K562 (cell line): ENCODE data around the gene MME. TPM values are rescaled to one million over a fixed set of nuclear protein-coding genes. Genes with fewer than 3 reads are reported as not detected.

Experiments used
- ATAC-seq: fragments of 200-7000 bp; cut with Tn5 transposase; 3 replicates; pipeline ENCODE4 v1.9.1; 2020; ENCODE audit warnings: moderate library complexity
- BruUV-seq: library from RNA; stranded (reverse); fragments of 400-500 nt; replicated peaks from 2 replicates; lab custom pipeline; 2021; lab: Mats Ljungman, UMichigan
- CTCF ChIA-PET: fragments of 300-600 bp; formaldehyde crosslinking; extraction: SDS; loops from one replicate; lab custom pipeline; 2021; ENCODE audit warnings: low intra/inter-chr PET ratio; lab: Yijun Ruan, JAX
- POLR2A ChIA-PET: fragments of 300-600, 350-650 bp; sonication (Branson Sonifier 250); formaldehyde crosslinking; extraction: SDS; loops from one replicate; lab custom pipeline; 2021; ENCODE audit warnings: antibody characterized with exemption, inconsistent platforms; lab: Yijun Ruan, JAX
- DNase-seq, 4 experiments: peaks; one replicate each; pipeline versions ENCODE4 v3.0.0 to v3.0.0-alpha.2; 2011 to 2018; ENCODE audit warnings: low spot score in 3 of 4, mixed read lengths in 3 of 4; ENCODE audit errors: extremely low read depth in 1 of 4
- FAIRE-seq: peaks from 2 replicates; lab custom pipeline; 2011; peaks lifted over from hg19 to GRCh38; lab: Jason Lieb, UNC
- H2AFZ ChIP-seq: 2 replicates; pipeline ENCODE4 v1.6.0; 2011; ENCODE audit warnings: low read depth, low read length, control low read depth, inconsistent platforms
- H3K27ac ChIP-seq: fragments of 200-600 bp; 3 replicates; pipeline ENCODE4 v1.8.0; 2011; ENCODE audit warnings: low read depth, mild to moderate bottlenecking, control low read depth, inconsistent platforms, low read length, moderate library complexity, mixed read lengths; ENCODE audit errors: extremely low read depth
- H3K27me3 ChIP-seq, 2 experiments: fragments of 300-600 bp in 1 of 2; 2 replicates in 1 of 2; 3 replicates in 1 of 2; pipeline versions ENCODE4 v1.6.0 to v1.8.0; 2011; ENCODE audit warnings: inconsistent platforms in 2 of 2, low read length in 2 of 2, mild to moderate bottlenecking in 1 of 2, mixed read lengths in 1 of 2, moderate library complexity in 1 of 2; ENCODE audit not compliant: control insufficient read depth in 2 of 2, insufficient read depth in 2 of 2
- H3K36me3 ChIP-seq: fragments of 300-600 bp; 3 replicates; pipeline ENCODE4 v1.8.0; 2011; ENCODE audit warnings: mild to moderate bottlenecking, low read length, inconsistent platforms; ENCODE audit not compliant: control insufficient read depth, insufficient read depth
- H3K4me1 ChIP-seq, 2 experiments: fragments of 200-600 bp in 1 of 2; replicated peaks in 1 of 2; 2 replicates in 1 of 2; 3 replicates in 1 of 2; pipeline versions ENCODE4 v1.5.1 to v1.8.0; 2011; ENCODE audit warnings: inconsistent platforms in 2 of 2, low read length in 2 of 2, mild to moderate bottlenecking in 1 of 2, mixed read lengths in 1 of 2, moderate library complexity in 1 of 2; ENCODE audit not compliant: control insufficient read depth in 2 of 2, insufficient read depth in 2 of 2
- H3K4me2 ChIP-seq: 2 replicates; pipeline ENCODE4 v1.6.1; 2011; ENCODE audit warnings: low read length, control low read depth, inconsistent platforms, mixed read lengths; ENCODE audit not compliant: insufficient read depth
- H3K4me3 ChIP-seq: fragments of 200-600 bp; sonication (generic), shearing (Covaris generic); 2 replicates; pipeline ENCODE4 v1.5.1; 2016; ENCODE audit warnings: control low read depth, inconsistent platforms
- H3K79me2 ChIP-seq: fragments of 200-600 bp; 3 replicates; pipeline ENCODE4 v1.8.0; 2011; ENCODE audit warnings: low read length, inconsistent platforms; ENCODE audit not compliant: control insufficient read depth, insufficient read depth
- H3K9ac ChIP-seq, 2 experiments: 2 replicates each; pipeline versions ENCODE4 v1.6.0 to v1.6.1; 2011; ENCODE audit warnings: low read depth in 2 of 2, low read length in 2 of 2, control low read depth in 1 of 2, inconsistent platforms in 1 of 2, mild to moderate bottlenecking in 1 of 2, mixed read lengths in 1 of 2; ENCODE audit not compliant: insufficient read depth in 1 of 2
- H3K9me1 ChIP-seq: one replicate; pipeline ENCODE4 v1.6.0; 2011; ENCODE audit warnings: inconsistent platforms, mild to moderate bottlenecking, low read length, moderate library complexity; ENCODE audit not compliant: control insufficient read depth, insufficient read depth
- H3K9me3 ChIP-seq: replicated peaks from 2 replicates; pipeline ENCODE4 v1.5.1; 2011; ENCODE audit warnings: low read depth, low read length, inconsistent platforms; ENCODE audit not compliant: control insufficient read depth, insufficient read depth
- H4K20me1 ChIP-seq: replicated peaks from 2 replicates; pipeline ENCODE4 v1.6.1; 2011; ENCODE audit warnings: low read length, inconsistent platforms, mixed read lengths; ENCODE audit not compliant: control insufficient read depth, insufficient read depth
- AFF1 ChIP-seq, 2 experiments: fragments of 450-650 bp; IDR thresholded peaks; 2 replicates each; pipeline ENCODE4 v1.6.1; 2018; ENCODE audit warnings: mild to moderate bottlenecking in 2 of 2, low read depth in 1 of 2; ENCODE audit not compliant: partially characterized antibody in 2 of 2
- ARNT ChIP-seq, 2 experiments: fragments of 450-650 bp; IDR thresholded peaks; 2 replicates each; pipeline ENCODE4 v1.6.1; 2016; ENCODE audit warnings: mild to moderate bottlenecking in 1 of 2
- DNMT1 ChIP-seq: fragments of 450-650 bp; IDR thresholded peaks from 2 replicates; pipeline ENCODE4 v1.6.1; 2016; ENCODE audit warnings: antibody characterized with exemption, mild to moderate bottlenecking
- E4F1 ChIP-seq: fragments of 250-450 bp; sonication (Bioruptor Pico); IDR thresholded peaks from 2 replicates; pipeline ENCODE4 v1.5.0; 2021; ENCODE audit warnings: mild to moderate bottlenecking, borderline replicate concordance
- JUNB ChIP-seq: fragments of 450-650 bp; formaldehyde crosslinking; conservative IDR thresholded peaks from 2 replicates; pipeline ENCODE4 v1.4.0; 2020; ENCODE audit warnings: mild to moderate bottlenecking
- MXI1 ChIP-seq: IDR thresholded peaks from 2 replicates; pipeline ENCODE4 v1.6.1; 2011; ENCODE audit warnings: low read depth, mild to moderate bottlenecking, improper control_type of control experiment, low read length
- PKNOX1 ChIP-seq: fragments of 450-650 bp; IDR thresholded peaks from 2 replicates; pipeline ENCODE4 v1.6.1; 2016
- POLR3G ChIP-seq: IDR thresholded peaks from 2 replicates; pipeline ENCODE4 v1.6.1; 2011; ENCODE audit not compliant: insufficient read length, insufficient replicate concordance; ENCODE audit errors: extremely low read depth
- PRPF4 ChIP-seq: fragments of 200-400 bp; formaldehyde crosslinking; IDR thresholded peaks from one replicate; pipeline ENCODE4 v1.6.1; 2017; ENCODE audit warnings: low read length, low read depth, mild to moderate bottlenecking; ENCODE audit not compliant: insufficient read depth, poor library complexity, severe bottlenecking
- RFX7 ChIP-seq: fragments of 250-450 bp; sonication (Bioruptor Pico); IDR thresholded peaks from 2 replicates; pipeline ENCODE4 v1.5.1; 2021; ENCODE audit warnings: mild to moderate bottlenecking
- SMC3 ChIP-seq: conservative IDR thresholded peaks from 2 replicates; pipeline ENCODE4 v1.6.1; 2011; ENCODE audit warnings: low read depth, low read length, improper control_type of control experiment; ENCODE audit not compliant: insufficient read depth
- ZNF174 ChIP-seq: fragments of 250-450 bp; sonication (Bioruptor Pico); IDR thresholded peaks from 2 replicates; pipeline ENCODE4 v1.4.0; 2020; ENCODE audit warnings: mild to moderate bottlenecking
- ZNF436 ChIP-seq: fragments of 250-450, 450-650 bp; sonication (Bioruptor Pico); formaldehyde crosslinking; IDR thresholded peaks from 2 replicates; pipeline ENCODE4 v1.7.0; 2020; ENCODE audit warnings: mild to moderate bottlenecking
- ZNF699 ChIP-seq: fragments of 250-450 bp; sonication (Bioruptor Pico); IDR thresholded peaks from 2 replicates; pipeline ENCODE4 v1.8.0; 2021; ENCODE audit warnings: mild to moderate bottlenecking, moderate library complexity; ENCODE audit not compliant: insufficient replicate concordance
- WGBS: fragments of 100-300 bp; shearing (Covaris generic); methylation state at CpG from one replicate; pipeline ENCODE4 v1.1.6; 2016; ENCODE audit warnings: low coverage, mixed read lengths; ENCODE audit not compliant: insufficient coverage; ENCODE audit errors: missing lambda C conversion rate; 5-methylcytosine and 5-hydroxymethylcytosine counted together
- in situ Hi-C: fragments of 300-500 bp; cut with MboI; formaldehyde crosslinking; loops from 4 replicates; pipeline ENCODE4 v1.15.0; 2018; ENCODE audit warnings: inconsistent platforms, mixed read lengths
- intact Hi-C: fragments of 100-400 bp; cut with micrococcal nuclease; formaldehyde crosslinking; loops from 2 replicates; pipeline ENCODE4 v1.14.2; 2022
- polyA plus RNA-seq, 8 experiments: library from polyadenylated mRNA; depleted of rRNA in 4 of 8; stranded (reverse) in 5 of 8; unstranded in 3 of 8; fragments of >200 nt; fragmentation: Nextera tagmentation in 2 of 8; fragmentation: Illumina TruSeq in 1 of 8; extraction: Ambion mirVana in 2 of 8; extraction: Trizol in 1 of 8; gene quantifications; 2 replicates each; pipeline versions ENCODE4 v1.2.1 to v1.2.3, GENCODE V29; 2011 to 2014; ENCODE audit warnings: inconsistent platforms in 1 of 8, missing spikeins in 1 of 8
- total RNA-seq, 7 experiments: library from RNA; depleted of rRNA in 6 of 7; stranded (reverse); fragments of >200 nt in 6 of 7; fragmentation: Illumina TruSeq in 2 of 7; extraction: Trizol in 2 of 7; gene quantifications; 2 replicates each; pipeline versions ENCODE4 v1.2.1 to v1.2.3, GENCODE V29; 2011 to 2021; ENCODE audit warnings: low replicate concordance in 1 of 7

The MME gene
- total and polyA plus RNA-seq, 9 of the 15 experiments (the other 6 are each of a cell fraction or from before 2014, with no cell fraction given) = 0.80 to 8.6 (median 2.5) TPM

GRCh38 chr3:155110996-155111901, 31.1 kb downstream of the MME start:
- DNase-seq = no peak
- Histone ChIP-seq H3K4me2 (no peak overlapping the region), H3K79me2 (no peaks in the 10 kb centered on the region), H3K9me1 (no peaks in the 10 kb centered on the region), H2AFZ (peak overlapping the region; percentile 36), H3K4me3 (no peak overlapping the region), H3K36me3 (no peaks in the 10 kb centered on the region), H3K9me3 (no peaks in the 10 kb centered on the region), H3K27me3 (no peaks in the 10 kb centered on the region), H3K27ac (no peak overlapping the region), H3K9ac (no peak overlapping the region), H4K20me1 (no peaks in the 10 kb centered on the region), H3K4me1 (no peaks in the 10 kb centered on the region)
- ATAC-seq = no peak
- ChIA-PET POLR2A (interaction anchor here (0.9 to 1.2 kb wide), 2 partner anchors 10 to 13 kb away, joined by 4 read pairs; no protein-coding TSS in a partner anchor), CTCF (no interaction called here)
- in situ Hi-C loops = no loop called here
- no peak for FAIRE-seq
- 34% methylated on average over 11 of the region's 11 CpGs for WGBS
- BruUV-seq = no TSS peak
- intact Hi-C loops = no loop called here
- no peak for TF ChIP-seq PRPF4
- TF ChIP-seq PKNOX1 = no peak
- no peak for TF ChIP-seq ZNF436 (CRISPR knock-in tag)
- no peak for TF ChIP-seq SMC3
- TF ChIP-seq JUNB (CRISPR knock-in tag) = no peak
- TF ChIP-seq POLR3G = no peak
- no peak for TF ChIP-seq RFX7 (CRISPR knock-in tag)
- TF ChIP-seq ZNF699 (CRISPR knock-in tag) = no peak
- TF ChIP-seq MXI1 = no peak
- no peak for TF ChIP-seq AFF1 (IDR thresholded peaks at IDR 0.05; ENCODE audit: low read depth in 1 of 2, partially characterized antibody in 2 of 2)
- no peak for TF ChIP-seq ARNT (IDR thresholded peaks at IDR 0.05)
- TF ChIP-seq DNMT1 = no peak
- no peak for TF ChIP-seq E4F1 (CRISPR knock-in tag)
- TF ChIP-seq ZNF174 (CRISPR knock-in tag) = no peak
